LNCaP clone FGC (cell line): ENCODE data around the gene ZC3H12A.

ENCODE experiments used
- DNase-seq: peaks from one replicate; pipeline ENCODE4 v3.0.0-alpha.2; 2011; ENCODE audit warnings: low read depth
- H3K4me3 ChIP-seq: 2 replicates; pipeline ENCODE4 v1.5.1; 2011; ENCODE audit warnings: mild to moderate bottlenecking, low read depth, low read length, control low read depth
- CTCF ChIP-seq: IDR thresholded peaks from 2 replicates; pipeline ENCODE4 v1.5.1; 2012; ENCODE audit warnings: mild to moderate bottlenecking; ENCODE audit not compliant: control insufficient read depth, insufficient read depth; ENCODE audit errors: extremely low read depth

ZC3H12A gene

GRCh38 chr1:37434292-37435225 is 39.8 kb upstream of the ZC3H12A start:
- TF ChIP-seq CTCF = peak; percentile 98
- no peak for DNase-seq
- no peak overlapping the region for H3K4me3 ChIP-seq

- no peak overlapping the region for H3K4me3 ChIP-seq
- no peak for DNase-seq
- no peak for TF ChIP-seq CTCF
Measured at GRCh38 chr1:37437087-37437486, 37.3 kb upstream of the ZC3H12A start.

- H3K4me3 ChIP-seq = no peak overlapping the region
- no peak for DNase-seq
- no peak for TF ChIP-seq CTCF
Measured at GRCh38 chr1:37438037-37438868, 36.1 kb upstream of the ZC3H12A start.

- DNase-seq = no peak
- no peak overlapping the region for H3K4me3 ChIP-seq
- TF ChIP-seq CTCF = no peak
Measured at GRCh38 chr1:37438869-37439343, 35.5 kb upstream of the ZC3H12A start.

- TF ChIP-seq CTCF = no peak
- DNase-seq = no peak
- H3K4me3 ChIP-seq = no peak overlapping the region
Measured at GRCh38 chr1:37439349-37439995, 34.9 kb upstream of the ZC3H12A start.

- no peak for TF ChIP-seq CTCF
Measured at GRCh38 chr1:37441490-37441889, 32.9 kb upstream of the ZC3H12A start.

More at GRCh38 chr1:37441490-37441889, 32.9 kb upstream of the ZC3H12A start:
- no peak overlapping the region for H3K4me3 ChIP-seq
- DNase-seq = no peak
